GM12872 (cell line): ENCODE measurements around the gene GRID2.

Experiments
- CTCF ChIP-seq: IDR thresholded peaks from 3 replicates; pipeline ENCODE4 v1.5.1; 2011; ENCODE audit warnings: low read depth, mild to moderate bottlenecking, low read length, moderate library complexity; ENCODE audit not compliant: insufficient read depth

Gene GRID2

GRCh38 chr4:93289241-93289640 lies 985.5 kb downstream of the GRID2 start:
- TF ChIP-seq CTCF = no peak

GRCh38 chr4:93289831-93290230 lies 986.1 kb downstream of the GRID2 start:
- no peak for TF ChIP-seq CTCF

- TF ChIP-seq CTCF = no peak
Measured at GRCh38 chr4:93299118-93299517, 995.4 kb downstream of the GRID2 start.

GRCh38 chr4:93302310-93302709 lies 998.5 kb downstream of the GRID2 start:
- no peak for TF ChIP-seq CTCF

GRCh38 chr4:93303440-93303839 lies 999.7 kb downstream of the GRID2 start:
- no peak for TF ChIP-seq CTCF

GRCh38 chr4:93312299-93312698 lies 1008.5 kb downstream of the GRID2 start:
- TF ChIP-seq CTCF = no peak

GRCh38 chr4:93313197-93313596 lies 1009.4 kb downstream of the GRID2 start:
- TF ChIP-seq CTCF = no peak

GRCh38 chr4:93317057-93317456 lies 1013.3 kb downstream of the GRID2 start:
- TF ChIP-seq CTCF = no peak
